ENCODE data around the gene KHDRBS1.

- TF ChIP-seq MXI1 (conservative IDR thresholded peaks at IDR 0.05; ENCODE audit: poor library complexity, severe bottlenecking) (no peak), CTCF (IDR thresholded peaks at IDR 0.05; ENCODE audit: poor library complexity, severe bottlenecking) (no peak), REST (IDR thresholded peaks at IDR 0.05; ENCODE audit: borderline replicate concordance) (no peak), EZH2 (IDR thresholded peaks at IDR 0.05; ENCODE audit: borderline replicate concordance, insufficient read depth, low read length, poor library complexity, severe bottlenecking) (no peak), TAF1 (IDR thresholded peaks at IDR 0.05; ENCODE audit: low read depth) (no peak), POLR2AphosphoS5 (IDR thresholded peaks at IDR 0.05) (no peak)
Measured at GRCh38 chr1:32077451-32077850, 63.8 kb downstream of the KHDRBS1 start.

Measured in neural cell (in vitro differentiated cells).